ENCODE measurements around the gene TBC1D14. TPM values are rescaled to one million over a fixed set of nuclear protein-coding genes. Genes with fewer than 3 reads are reported as not detected.
A peak's percentile ranks its signal among the peaks of the same experiment; 100 is the strongest.

The TBC1D14 gene
- total and polyA plus RNA-seq, 2 experiments from 2014 or later, result 33.6 to 50.8 TPM

GRCh38 chr4:6928081-6928480 is 18.5 kb downstream of the TBC1D14 start:
- H3K27me3 ChIP-seq, result no peaks in the 10 kb centered on the region
- no peak overlapping the region for H2AFZ ChIP-seq
- 80% methylated on average over 4 of the region's 4 CpGs for whole genome bisulfite sequencing (ENCODE audit: low lambda C conversion rate, missing lambda C conversion rate)
- H3K4me3 ChIP-seq, result no peak overlapping the region
- H3K4me2 ChIP-seq, result peak overlapping the region; percentile 58
- H3K27ac ChIP-seq, result peak overlapping the region; percentile 72
- no peak for TF ChIP-seq EZH2 (IDR thresholded peaks at IDR 0.05; ENCODE audit: borderline replicate concordance)
- no peak for TF ChIP-seq CTCF (IDR thresholded peaks at IDR 0.05; ENCODE audit: poor library complexity)
- no peak for TF ChIP-seq EZH2phosphoT487 (IDR thresholded peaks at IDR 0.05; ENCODE audit: low read depth, severe bottlenecking, unreplicated experiment)
- no peaks in the 10 kb centered on the region for H3K9me2 ChIP-seq (replicated peaks; ENCODE audit: insufficient read depth)
- H3K4me1 ChIP-seq (ENCODE audit: insufficient read depth), result peaks cover 46% of the 10 kb centered on the region
- no peaks in the 10 kb centered on the region for H3K36me3 ChIP-seq (replicated peaks; ENCODE audit: insufficient read depth, low read depth)
- no peaks in the 10 kb centered on the region for H3K9me3 ChIP-seq (ENCODE audit: low read depth)
- DNase-seq (ENCODE audit: low spot score), result no peak
- no peaks in the 10 kb centered on the region for H4K20me1 ChIP-seq (ENCODE audit: insufficient read depth, poor library complexity, severe bottlenecking)
- peaks cover 83% of the 10 kb centered on the region for H3K79me2 ChIP-seq

DNA sequence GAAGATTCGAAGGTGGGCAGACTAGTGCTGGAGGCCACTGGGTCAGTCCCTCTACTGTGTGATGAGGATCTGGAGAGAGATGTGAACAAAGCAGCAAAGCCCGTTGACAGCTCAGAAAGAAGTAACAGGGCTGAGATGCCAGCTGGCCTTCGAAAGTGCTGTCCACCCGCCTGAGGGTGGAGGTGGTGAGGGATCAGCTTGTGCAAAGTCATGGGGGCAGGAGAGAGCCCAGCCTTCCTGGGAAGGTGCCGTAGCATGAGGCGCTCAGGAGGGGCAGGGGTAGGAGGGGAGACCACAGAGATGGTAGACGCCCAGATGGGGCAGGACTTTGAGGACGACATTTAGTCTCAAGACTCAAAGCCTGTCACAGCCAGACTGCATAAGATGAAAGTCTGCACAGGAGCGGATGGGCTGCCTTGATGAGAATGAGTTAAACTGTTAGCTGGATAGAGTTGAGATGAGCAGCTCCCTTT is 19.7 kb downstream of the TBC1D14 start:
- no peaks in the 10 kb centered on the region for H3K36me3 ChIP-seq (replicated peaks; ENCODE audit: insufficient read depth, low read depth)
- no peak overlapping the region for H2AFZ ChIP-seq
- no peak for DNase-seq (ENCODE audit: low spot score)
- H3K4me3 ChIP-seq, result no peak overlapping the region
- peaks cover 82% of the 10 kb centered on the region for H3K79me2 ChIP-seq
- H3K9me2 ChIP-seq (replicated peaks; ENCODE audit: insufficient read depth), result no peaks in the 10 kb centered on the region
- peak overlapping the region; percentile 72 for H3K27ac ChIP-seq
- TF ChIP-seq EZH2 (IDR thresholded peaks at IDR 0.05; ENCODE audit: borderline replicate concordance), result no peak
- TF ChIP-seq EZH2phosphoT487 (IDR thresholded peaks at IDR 0.05; ENCODE audit: low read depth, severe bottlenecking, unreplicated experiment), result no peak
- no peak for TF ChIP-seq CTCF (IDR thresholded peaks at IDR 0.05; ENCODE audit: poor library complexity)
- no peaks in the 10 kb centered on the region for H3K27me3 ChIP-seq
- H3K9me3 ChIP-seq (ENCODE audit: low read depth), result no peaks in the 10 kb centered on the region
- H4K20me1 ChIP-seq (ENCODE audit: insufficient read depth, poor library complexity, severe bottlenecking), result no peaks in the 10 kb centered on the region
- H3K4me2 ChIP-seq, result peak overlapping the region; percentile 15
- 80% methylated on average over 9 of the region's 9 CpGs for WGBS (ENCODE audit: low lambda C conversion rate, missing lambda C conversion rate)
- H3K4me1 ChIP-seq (ENCODE audit: insufficient read depth), result peaks cover 46% of the 10 kb centered on the region

GRCh38 chr4:6929812-6930464 is 20.3 kb downstream of the TBC1D14 start:
- TF ChIP-seq EZH2 (IDR thresholded peaks at IDR 0.05; ENCODE audit: borderline replicate concordance) (no peak), EZH2phosphoT487 (IDR thresholded peaks at IDR 0.05; ENCODE audit: low read depth, severe bottlenecking, unreplicated experiment) (no peak), CTCF (IDR thresholded peaks at IDR 0.05; ENCODE audit: poor library complexity) (no peak)
- Histone ChIP-seq H3K27ac (peak overlapping the region; percentile 72), H3K27me3 (no peaks in the 10 kb centered on the region), H3K4me1 (ENCODE audit: insufficient read depth) (peaks cover 49% of the 10 kb centered on the region), H3K4me2 (peak overlapping the region; percentile 15), H3K9me2 (replicated peaks; ENCODE audit: insufficient read depth) (no peaks in the 10 kb centered on the region), H2AFZ (no peak overlapping the region), H3K79me2 (peaks cover 82% of the 10 kb centered on the region), H3K36me3 (replicated peaks; ENCODE audit: insufficient read depth, low read depth) (no peaks in the 10 kb centered on the region), H4K20me1 (ENCODE audit: insufficient read depth, poor library complexity, severe bottlenecking) (no peaks in the 10 kb centered on the region), H3K9me3 (ENCODE audit: low read depth) (no peaks in the 10 kb centered on the region), H3K4me3 (no peak overlapping the region)
- no peak for DNase-seq (ENCODE audit: low spot score)
- 66% methylated on average over 15 of the region's 15 CpGs for WGBS (ENCODE audit: low lambda C conversion rate, missing lambda C conversion rate)
